GM06990 (cell line): ENCODE data around the gene GRIN3B.

Experiments used
- DNase-seq: peaks from one replicate; pipeline ENCODE4 v3.0.0-alpha.2; 2011; ENCODE audit not compliant: insufficient read length; ENCODE audit errors: extremely low read depth
- H3K27me3 ChIP-seq: replicated peaks from 2 replicates; pipeline ENCODE4 v1.6.0; 2011; ENCODE audit warnings: low read length; ENCODE audit not compliant: control insufficient read depth, insufficient read depth
- H3K36me3 ChIP-seq: 2 replicates; pipeline ENCODE4 v1.5.1; 2011; ENCODE audit warnings: low read length; ENCODE audit not compliant: control insufficient read depth, insufficient read depth
- H3K4me3 ChIP-seq: replicated peaks from 2 replicates; pipeline ENCODE4 v1.5.1; 2011; ENCODE audit warnings: low read depth, mild to moderate bottlenecking, control low read depth, low read length
- CTCF ChIP-seq: IDR thresholded peaks from 2 replicates; pipeline ENCODE4 v1.5.1; 2011; ENCODE audit warnings: low read length, control low read depth, mild to moderate bottlenecking, inconsistent platforms; ENCODE audit not compliant: insufficient read depth, poor library complexity, severe bottlenecking

GRIN3B gene

GRCh38 chr19:1017115-1017905 is 17.1 kb downstream of the GRIN3B start:
- H3K27me3 ChIP-seq = no peaks in the 10 kb centered on the region
- DNase-seq = no peak
- peaks cover 25% of the 10 kb centered on the region for H3K36me3 ChIP-seq
- no peak for TF ChIP-seq CTCF
- peak overlapping the region; percentile 45 for H3K4me3 ChIP-seq

DNA sequence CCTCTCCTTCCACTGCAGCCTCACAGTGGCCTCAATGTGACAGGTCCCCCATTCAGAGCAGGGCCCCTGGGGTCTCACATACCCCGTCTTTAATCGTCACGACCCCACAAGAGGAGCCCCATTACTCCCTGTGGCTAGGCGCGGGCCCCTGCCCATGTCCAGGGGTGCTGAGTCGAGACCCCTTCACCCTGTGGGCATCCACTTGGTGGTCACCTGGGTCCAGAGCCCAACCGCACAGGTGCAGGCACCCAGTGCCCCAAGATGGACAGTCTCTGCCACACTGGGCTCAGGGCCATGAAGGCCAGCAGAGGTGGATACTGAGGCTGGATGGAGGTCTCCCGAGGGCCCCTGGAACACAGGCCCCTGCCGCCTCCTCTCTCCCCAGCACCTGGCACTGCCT is 17.7 kb downstream of the GRIN3B start:
- DNase-seq = no peak
- Histone ChIP-seq H3K27me3 (no peaks in the 10 kb centered on the region), H3K36me3 (peaks cover 24% of the 10 kb centered on the region), H3K4me3 (peak overlapping the region; percentile 45)
- no peak for TF ChIP-seq CTCF

- no peak for DNase-seq
- H3K36me3 ChIP-seq = peaks cover 19% of the 10 kb centered on the region
- no peaks in the 10 kb centered on the region for H3K27me3 ChIP-seq
- peak overlapping the region; percentile 33 for H3K4me3 ChIP-seq
- no peak for TF ChIP-seq CTCF
Observed at GRCh38 chr19:1018393-1018792, 18.2 kb downstream of the GRIN3B start.

- peaks cover 14% of the 10 kb centered on the region for H3K36me3 ChIP-seq
- H3K4me3 ChIP-seq = peak overlapping the region; percentile 98
- no peaks in the 10 kb centered on the region for H3K27me3 ChIP-seq
- no peak for DNase-seq
- no peak for TF ChIP-seq CTCF
Observed at GRCh38 chr19:1018932-1019615, 18.9 kb downstream of the GRIN3B start.

- TF ChIP-seq CTCF = no peak
- H3K27me3 ChIP-seq = no peaks in the 10 kb centered on the region
- peaks cover 14% of the 10 kb centered on the region for H3K36me3 ChIP-seq
- no peak for DNase-seq
- peak overlapping the region; percentile 98 for H3K4me3 ChIP-seq
Observed at GRCh38 chr19:1019616-1019961, 19.4 kb downstream of the GRIN3B start.
